GM21390 (cell line): Measurements from ENCODE around the gene SLC41A1.
A peak's percentile ranks its signal among the peaks of the same experiment; 100 is the strongest.
"Not testable (repeated sequence)": the region's sequence is repeated elsewhere in the genome, so short reads cannot be mapped to it uniquely, and the experiment has no call there.

Source experiments
- ATAC-seq: cut with Tn5 transposase; IDR thresholded peaks from one replicate; pipeline ENCODE4 v1.9.1; 2021; ENCODE audit not compliant: unreplicated experiment

SLC41A1 gene

GRCh38 chr1:205823260-205823659, 10.3 kb upstream of the SLC41A1 start:
- not testable (repeated sequence) for ATAC-seq

GRCh38 chr1:205822397-205822796, 9.4 kb upstream of the SLC41A1 start:
- no peak for ATAC-seq

- no peak for ATAC-seq
These were observed 5.0 kb upstream of the SLC41A1 start for GRCh38 chr1:205817988-205818387.

- ATAC-seq, result no peak
These were observed 4.4 kb upstream of the SLC41A1 start for GRCh38 chr1:205817364-205817763.

GRCh38 chr1:205813755-205814058, 709 bp upstream of the SLC41A1 start:
- no peak for ATAC-seq

GRCh38 chr1:205812271-205812877, 624 bp downstream of the SLC41A1 start:
- ATAC-seq, result no peak

GRCh38 chr1:205811660-205812059, 1.3 kb downstream of the SLC41A1 start:
- ATAC-seq, result no peak

GRCh38 chr1:205810448-205811157, 2.4 kb downstream of the SLC41A1 start:
- ATAC-seq, result no peak

GRCh38 chr1:205809942-205810345, 3.1 kb downstream of the SLC41A1 start:
- no peak for ATAC-seq

GRCh38 chr1:205809469-205809868, 3.5 kb downstream of the SLC41A1 start:
- ATAC-seq, result no peak

GRCh38 chr1:205805082-205805711, 7.8 kb downstream of the SLC41A1 start:
- no peak for ATAC-seq

GRCh38 chr1:205804605-205805004, 8.4 kb downstream of the SLC41A1 start:
- no peak for ATAC-seq

GRCh38 chr1:205803986-205804385, 9.0 kb downstream of the SLC41A1 start:
- no peak for ATAC-seq

- no peak for ATAC-seq
These were observed 10.9 kb downstream of the SLC41A1 start for GRCh38 chr1:205802060-205802459.

GRCh38 chr1:205800981-205801703, 11.9 kb downstream of the SLC41A1 start:
- ATAC-seq, result no peak

- no peak for ATAC-seq
These were observed 12.6 kb downstream of the SLC41A1 start for GRCh38 chr1:205800427-205800826.

- no peak for ATAC-seq
These were observed 14.4 kb downstream of the SLC41A1 start for GRCh38 chr1:205798577-205798976.

- ATAC-seq, result no peak
These were observed 15.8 kb downstream of the SLC41A1 start for GRCh38 chr1:205797168-205797567.

- peak; percentile 41 for ATAC-seq
These were observed 18.8 kb downstream of the SLC41A1 start for GRCh38 chr1:205794011-205794730.

GRCh38 chr1:205792961-205793673, 19.9 kb downstream of the SLC41A1 start:
- no peak for ATAC-seq

GRCh38 chr1:205792481-205792881, 20.5 kb downstream of the SLC41A1 start:
- peak; percentile 64 for ATAC-seq
